CD14-positive monocyte (primary cell): Measurements from ENCODE around the gene PSMD9. TPM values are rescaled to one million over a fixed set of nuclear protein-coding genes. Genes with fewer than 3 reads are reported as not detected.
A peak's percentile ranks its signal among the peaks of the same experiment; 100 is the strongest.

Experiments used
- DNase-seq, 3 donors: peaks; one replicate each; pipeline ENCODE4 v3.0.0-alpha.2; 2011 to 2022
- H2AFZ ChIP-seq: 2 replicates; pipeline ENCODE4 v1.6.0; 2012; ENCODE audit warnings: mild to moderate bottlenecking, low read depth, low read length, inconsistent platforms; ENCODE audit not compliant: insufficient read depth, poor library complexity, severe bottlenecking
- H3K27ac ChIP-seq, 2 donors: 1 replicate in 1 of 2; 2 replicates in 1 of 2; pipeline ENCODE4 v1.5.1; 2012 to 2013; ENCODE audit warnings: low read length in 2 of 2, control low read depth in 1 of 2, inconsistent platforms in 1 of 2, low read depth in 1 of 2, mild to moderate bottlenecking in 1 of 2
- H3K27me3 ChIP-seq, 2 donors: one replicate each; pipeline versions ENCODE4 v1.6.0 to v1.6.1; 2011 to 2013; ENCODE audit warnings: low read length in 2 of 2; ENCODE audit not compliant: control insufficient read depth in 2 of 2, insufficient read depth in 2 of 2
- H3K36me3 ChIP-seq, 2 donors: replicated peaks in 1 of 2; 1 replicate in 1 of 2; 2 replicates in 1 of 2; pipeline versions ENCODE4 v1.5.1 to v1.6.1; 2012 to 2013; ENCODE audit warnings: low read length in 2 of 2, control low read depth in 1 of 2, inconsistent platforms in 1 of 2, mild to moderate bottlenecking in 1 of 2; ENCODE audit not compliant: insufficient read depth in 2 of 2, control insufficient read depth in 1 of 2
- H3K4me1 ChIP-seq, 2 donors: 1 replicate in 1 of 2; 2 replicates in 1 of 2; pipeline versions ENCODE4 v1.5.1 to v1.6.1; 2012 to 2013; ENCODE audit warnings: low read length in 2 of 2, control low read depth in 1 of 2, inconsistent platforms in 1 of 2, mild to moderate bottlenecking in 1 of 2, moderate library complexity in 1 of 2; ENCODE audit not compliant: insufficient read depth in 2 of 2, control insufficient read depth in 1 of 2
- H3K4me2 ChIP-seq: replicated peaks from 2 replicates; pipeline ENCODE3; 2012; ENCODE audit warnings: low read length, moderate library complexity, mild to moderate bottlenecking; ENCODE audit not compliant: poor library complexity, severe bottlenecking; ENCODE audit errors: extremely low read depth
- H3K4me3 ChIP-seq, 3 experiments: fragments of 200-600 bp in 1 of 3; sonication (generic) in 1 of 3; replicated peaks in 1 of 3; 1 replicate in 2 of 3; 2 replicates in 1 of 3; pipeline ENCODE4 v1.5.1; 2011 to 2013; ENCODE audit warnings: low read length in 3 of 3, mild to moderate bottlenecking in 3 of 3, control low read depth in 2 of 3, low read depth in 2 of 3, inconsistent platforms in 1 of 3, moderate library complexity in 1 of 3
- H3K79me2 ChIP-seq: 2 replicates; pipeline ENCODE4 v1.6.0; 2012; ENCODE audit warnings: mild to moderate bottlenecking, control low read depth, inconsistent platforms, low read length, moderate library complexity; ENCODE audit not compliant: insufficient read depth
- H3K9ac ChIP-seq: 2 replicates; pipeline ENCODE4 v1.6.0; 2017; ENCODE audit warnings: low read length, mild to moderate bottlenecking; ENCODE audit not compliant: insufficient read depth, poor library complexity, severe bottlenecking
- H3K9me3 ChIP-seq, 2 donors: replicated peaks in 1 of 2; 1 replicate in 1 of 2; 2 replicates in 1 of 2; pipeline versions ENCODE4 v1.5.1 to v1.6.1; 2012 to 2013; ENCODE audit warnings: low read length in 2 of 2, control low read depth in 1 of 2; ENCODE audit not compliant: control insufficient read depth in 1 of 2, insufficient read depth in 1 of 2
- H4K20me1 ChIP-seq: 2 replicates; pipeline ENCODE4 v1.6.0; 2012; ENCODE audit warnings: mild to moderate bottlenecking, low read length, control low read depth, moderate library complexity; ENCODE audit not compliant: insufficient read depth
- H3K27ac Mint-ChIP-seq, 7 donors: one replicate each; pipeline ENCODE4 v1.8.0; 2020; ENCODE audit warnings: mild to moderate bottlenecking in 7 of 7, mixed read lengths in 7 of 7, moderate library complexity in 6 of 7, inconsistent platforms in 2 of 7
- H3K27me3 Mint-ChIP-seq, 3 donors: one replicate each; pipeline ENCODE4 v1.8.0; 2021 to 2022; ENCODE audit warnings: low read depth in 3 of 3, mild to moderate bottlenecking in 3 of 3, mixed read lengths in 3 of 3, moderate library complexity in 3 of 3, inconsistent platforms in 1 of 3
- H3K36me3 Mint-ChIP-seq, 2 donors: one replicate each; pipeline ENCODE4 v1.8.0; 2020; ENCODE audit warnings: mixed read lengths in 2 of 2, inconsistent platforms in 1 of 2, mild to moderate bottlenecking in 1 of 2
- H3K4me1 Mint-ChIP-seq: one replicate; pipeline ENCODE4 v1.8.0; 2020; ENCODE audit warnings: mild to moderate bottlenecking, mixed read lengths
- H3K4me3 Mint-ChIP-seq, 2 donors: one replicate each; pipeline ENCODE4 v1.8.0; 2020; ENCODE audit warnings: mild to moderate bottlenecking in 2 of 2, mixed read lengths in 2 of 2, moderate library complexity in 1 of 2
- H3K9me3 Mint-ChIP-seq, 7 donors: one replicate each; pipeline ENCODE4 v1.8.0; 2020 to 2022; ENCODE audit warnings: mixed read lengths in 7 of 7, mild to moderate bottlenecking in 6 of 7, moderate library complexity in 6 of 7, inconsistent platforms in 2 of 7
- CTCF ChIP-seq: fragments of 200-600 bp; IDR thresholded peaks from one replicate; pipeline ENCODE4 v1.8.0; 2022; ENCODE audit warnings: antibody characterized with exemption, mild to moderate bottlenecking
- WGBS: methylation state at CpG from one replicate; pipeline ENCODE4 v1.1.5; 2013; ENCODE audit warnings: missing lambda C conversion rate; ENCODE audit not compliant: insufficient coverage; 5-methylcytosine and 5-hydroxymethylcytosine counted together
- intact Hi-C, 2 donors: fragments of 100-400 bp; cut with micrococcal nuclease; formaldehyde crosslinking; loops; one replicate each; pipeline versions ENCODE4 v1.15.0 to v1.15.1; 2023
- polyA plus RNA-seq, 3 donors: library from polyadenylated mRNA; depleted of rRNA in 1 of 3; unstranded in 2 of 3; stranded (reverse) in 1 of 3; fragments of 300-500 nt in 2 of 3; fragments of >200 nt in 1 of 3; fragmentation: Illumina TruSeq in 2 of 3; gene quantifications; 1 replicate in 2 of 3; 2 replicates in 1 of 3; pipeline ENCODE4 v1.2.3, GENCODE V29; 2012 to 2021

The PSMD9 gene
- polyA plus RNA-seq, 3 donors: 89.6 to 135 (median 93.3) TPM

DNA sequence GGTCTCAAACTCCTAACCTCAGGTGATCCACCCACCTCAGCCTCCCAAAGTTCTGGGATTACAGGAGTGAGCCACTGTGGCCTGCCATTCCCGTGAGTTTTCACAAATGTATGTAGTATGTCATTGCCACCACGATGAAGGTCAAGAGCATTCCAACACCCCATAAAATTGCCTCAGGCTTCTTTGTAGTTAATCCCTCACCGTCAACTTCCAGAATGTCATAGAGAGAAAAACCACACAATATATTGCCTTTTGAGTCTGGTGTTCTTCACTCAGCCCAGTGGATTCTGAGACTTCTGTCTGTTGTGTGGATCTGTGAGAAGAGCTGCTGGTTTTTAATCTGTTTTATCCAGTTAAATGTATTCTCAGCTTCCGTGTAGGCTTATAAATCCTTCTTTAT is 17.2 kb downstream of the PSMD9 start:
- H3K4me1 Mint-ChIP-seq: no peaks in the 10 kb centered on the region
- Histone ChIP-seq H3K27me3 (no peaks in the 10 kb centered on the region), H3K9ac (no peak overlapping the region), H3K36me3 (peaks cover 63 to 94% of the 10 kb centered on the region in 2 donors), H3K4me1 (no peaks in the 10 kb centered on the region), H3K79me2 (no peaks in the 10 kb centered on the region), H4K20me1 (no peaks in the 10 kb centered on the region), H2AFZ (no peak overlapping the region), H3K27ac (no peak overlapping the region), H3K4me3 (no peak overlapping the region), H3K4me2 (no peak overlapping the region), H3K9me3 (no peaks in the 10 kb centered on the region)
- DNase-seq: no peak
- intact Hi-C loops: no loop called here
- H3K36me3 Mint-ChIP-seq: peaks cover 63 to 97% of the 10 kb centered on the region in 2 donors
- no CpG with 5 or more reads among the region's 4 CpGs for WGBS
- peak overlapping the region in 1 of 7 donors; percentile 3 for H3K27ac Mint-ChIP-seq
- H3K4me3 Mint-ChIP-seq: no peak overlapping the region
- no peak for TF ChIP-seq CTCF
- no peaks in the 10 kb centered on the region for H3K27me3 Mint-ChIP-seq
- H3K9me3 Mint-ChIP-seq: peaks cover 0 to 2% (median 0%) of the 10 kb centered on the region in 7 donors

DNA sequence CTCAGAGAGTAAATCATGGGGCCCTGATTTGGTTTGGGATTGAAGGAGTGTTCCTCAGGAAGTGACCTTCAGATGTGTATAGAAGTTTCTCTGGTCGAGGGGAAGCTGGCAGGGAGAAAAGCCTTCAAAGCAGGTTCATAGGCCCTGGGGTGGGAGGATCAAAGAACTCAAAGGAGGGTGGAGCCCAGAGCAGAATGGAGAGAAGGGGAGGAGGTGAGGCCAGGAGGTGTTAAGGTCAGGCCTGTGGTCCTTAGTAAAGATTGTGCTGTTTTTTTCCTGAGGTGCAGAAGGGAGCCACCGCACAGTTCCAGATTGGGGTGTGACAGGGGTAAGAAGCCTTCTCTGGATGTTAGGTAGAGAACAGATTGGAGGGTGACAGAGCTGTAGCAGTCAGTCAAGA is 20.1 kb downstream of the PSMD9 start:
- H3K36me3 Mint-ChIP-seq: peaks cover 51 to 96% of the 10 kb centered on the region in 2 donors
- intact Hi-C loops: no loop called here
- 100% methylated on average over 1 of the region's 2 CpGs for WGBS
- Histone ChIP-seq H3K79me2 (no peaks in the 10 kb centered on the region), H3K4me2 (no peak overlapping the region), H3K4me1 (no peaks in the 10 kb centered on the region), H3K36me3 (peaks cover 49 to 89% of the 10 kb centered on the region in 2 donors), H4K20me1 (no peaks in the 10 kb centered on the region), H3K9ac (no peak overlapping the region), H3K27me3 (no peaks in the 10 kb centered on the region), H3K9me3 (no peaks in the 10 kb centered on the region), H3K4me3 (no peak overlapping the region), H3K27ac (peak overlapping the region in 1 of 2 donors; percentile 41), H2AFZ (no peak overlapping the region)
- no peaks in the 10 kb centered on the region for H3K27me3 Mint-ChIP-seq
- H3K9me3 Mint-ChIP-seq: no peaks in the 10 kb centered on the region
- no peaks in the 10 kb centered on the region for H3K4me1 Mint-ChIP-seq
- TF ChIP-seq CTCF: no peak
- H3K4me3 Mint-ChIP-seq: no peak overlapping the region
- H3K27ac Mint-ChIP-seq: peak overlapping the region in 5 of 7 donors; percentile 34 to 83 (median 77)
- no peak for DNase-seq
